GM12873 (cell line): ENCODE data around the gene IL17RE.

Experiments used
- TF ChIP-seq, protein P1 (sequence below): IDR thresholded peaks from 2 replicates; pipeline ENCODE4 v1.5.1; 2012; ENCODE audit warnings: low read depth, mild to moderate bottlenecking, moderate library complexity, low read length, control low read depth; ENCODE audit not compliant: insufficient read depth; ENCODE audit errors: missing control alignments

Gene IL17RE

DNA sequence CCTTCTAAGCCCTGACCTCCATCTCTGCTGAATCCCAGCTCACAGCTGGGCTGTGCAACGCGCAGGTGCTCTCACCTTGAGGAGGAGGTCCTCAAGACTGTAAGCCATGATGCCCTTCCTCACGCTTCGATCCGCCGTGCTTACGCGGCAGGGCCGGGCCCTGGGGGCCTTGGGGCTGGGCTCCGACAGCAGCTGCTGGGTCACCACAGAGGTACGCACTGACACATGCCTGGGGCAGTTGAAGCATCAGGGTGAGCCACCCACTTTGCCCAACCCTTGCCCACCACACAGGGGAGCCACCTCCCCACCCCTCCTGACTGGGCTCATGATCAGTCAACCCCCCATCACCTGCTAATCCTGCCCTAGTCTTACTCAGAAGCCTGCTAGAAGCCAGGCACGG, 25.7 kb upstream of the IL17RE start:
- TF ChIP-seq, protein P1, sequence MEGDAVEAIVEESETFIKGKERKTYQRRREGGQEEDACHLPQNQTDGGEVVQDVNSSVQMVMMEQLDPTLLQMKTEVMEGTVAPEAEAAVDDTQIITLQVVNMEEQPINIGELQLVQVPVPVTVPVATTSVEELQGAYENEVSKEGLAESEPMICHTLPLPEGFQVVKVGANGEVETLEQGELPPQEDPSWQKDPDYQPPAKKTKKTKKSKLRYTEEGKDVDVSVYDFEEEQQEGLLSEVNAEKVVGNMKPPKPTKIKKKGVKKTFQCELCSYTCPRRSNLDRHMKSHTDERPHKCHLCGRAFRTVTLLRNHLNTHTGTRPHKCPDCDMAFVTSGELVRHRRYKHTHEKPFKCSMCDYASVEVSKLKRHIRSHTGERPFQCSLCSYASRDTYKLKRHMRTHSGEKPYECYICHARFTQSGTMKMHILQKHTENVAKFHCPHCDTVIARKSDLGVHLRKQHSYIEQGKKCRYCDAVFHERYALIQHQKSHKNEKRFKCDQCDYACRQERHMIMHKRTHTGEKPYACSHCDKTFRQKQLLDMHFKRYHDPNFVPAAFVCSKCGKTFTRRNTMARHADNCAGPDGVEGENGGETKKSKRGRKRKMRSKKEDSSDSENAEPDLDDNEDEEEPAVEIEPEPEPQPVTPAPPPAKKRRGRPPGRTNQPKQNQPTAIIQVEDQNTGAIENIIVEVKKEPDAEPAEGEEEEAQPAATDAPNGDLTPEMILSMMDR: no peak

DNA sequence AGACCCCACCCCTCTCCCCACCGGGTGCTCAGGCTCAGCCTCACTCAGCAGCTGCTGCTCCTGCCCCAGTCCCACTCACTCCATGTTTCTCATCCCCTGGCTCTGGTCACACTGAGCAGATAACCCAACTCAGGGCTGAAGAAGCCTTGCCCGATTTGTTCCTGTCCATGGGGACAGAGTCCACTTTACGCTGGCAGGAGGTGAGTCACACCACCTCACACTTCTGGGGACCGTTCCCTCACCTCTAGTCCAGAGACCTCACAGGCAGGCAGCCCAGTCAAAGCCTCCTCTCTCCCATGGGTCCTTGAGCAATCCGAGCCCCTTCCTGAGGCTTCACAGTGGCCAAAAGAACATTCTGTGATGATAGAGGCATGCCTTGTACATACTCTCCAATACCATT, 23.9 kb upstream of the IL17RE start:
- TF ChIP-seq, protein P1: no peak

DNA sequence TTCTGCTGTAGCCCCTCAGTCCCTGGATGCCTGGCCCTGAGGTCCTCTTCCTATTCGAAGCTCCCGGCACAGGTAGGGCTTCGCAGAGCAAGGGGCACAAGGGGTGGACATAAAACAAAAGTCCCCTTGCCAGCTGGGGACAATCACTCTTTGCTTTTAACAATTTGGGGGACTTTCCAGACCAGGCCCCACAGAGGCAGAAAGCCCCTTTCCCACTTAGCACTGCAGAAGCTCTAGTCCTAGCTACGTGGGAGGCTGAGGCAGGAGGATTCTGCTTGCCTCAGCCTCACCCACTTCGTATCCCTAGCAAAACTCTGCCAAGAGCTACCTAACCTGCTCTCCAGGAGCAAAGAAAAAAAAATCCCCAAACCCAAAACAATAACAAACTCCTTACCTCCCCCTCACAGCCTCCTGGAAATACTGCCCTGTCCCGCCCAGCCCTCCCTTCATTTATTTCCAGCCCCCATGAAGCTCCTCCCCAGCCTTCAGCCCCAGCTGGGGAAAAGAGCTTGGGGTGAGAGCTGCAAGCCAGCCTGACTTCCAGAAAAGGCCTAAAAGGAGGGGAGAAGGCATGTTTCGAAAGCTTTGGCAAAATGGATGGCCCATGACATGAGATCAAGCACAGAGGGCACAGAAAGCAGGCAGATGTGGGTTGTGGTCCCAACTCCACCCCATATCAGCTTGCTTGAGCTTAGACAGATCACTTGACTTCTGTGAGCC, 22.7 kb upstream of the IL17RE start, which contains the start of gene CIDEC:
Gene CIDEC (minus strand): TSS at position 424 of the 720 bp plus-strand sequence. CDS start 1,767 bp downstream, outside the sequence.
- TF ChIP-seq, protein P1: no peak

DNA sequence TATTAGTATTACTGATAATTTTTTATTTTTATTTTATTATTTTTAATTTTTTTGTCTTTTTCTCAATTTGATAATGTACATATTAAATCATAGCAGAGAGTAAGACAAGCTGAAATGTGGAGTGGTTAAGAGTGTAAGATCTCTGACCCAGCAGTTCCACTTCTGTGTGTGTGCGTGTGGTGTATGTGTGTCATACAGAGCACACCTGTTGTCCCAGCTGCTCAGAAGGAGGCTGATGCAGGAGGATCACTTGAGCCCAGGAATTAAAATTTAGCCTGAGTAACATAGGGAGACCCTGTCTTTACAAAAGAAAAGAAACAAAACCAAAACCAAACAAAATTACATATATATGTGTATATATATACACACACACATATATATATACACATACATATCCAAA, 21.2 kb upstream of the IL17RE start:
- TF ChIP-seq, protein P1: no peak

DNA sequence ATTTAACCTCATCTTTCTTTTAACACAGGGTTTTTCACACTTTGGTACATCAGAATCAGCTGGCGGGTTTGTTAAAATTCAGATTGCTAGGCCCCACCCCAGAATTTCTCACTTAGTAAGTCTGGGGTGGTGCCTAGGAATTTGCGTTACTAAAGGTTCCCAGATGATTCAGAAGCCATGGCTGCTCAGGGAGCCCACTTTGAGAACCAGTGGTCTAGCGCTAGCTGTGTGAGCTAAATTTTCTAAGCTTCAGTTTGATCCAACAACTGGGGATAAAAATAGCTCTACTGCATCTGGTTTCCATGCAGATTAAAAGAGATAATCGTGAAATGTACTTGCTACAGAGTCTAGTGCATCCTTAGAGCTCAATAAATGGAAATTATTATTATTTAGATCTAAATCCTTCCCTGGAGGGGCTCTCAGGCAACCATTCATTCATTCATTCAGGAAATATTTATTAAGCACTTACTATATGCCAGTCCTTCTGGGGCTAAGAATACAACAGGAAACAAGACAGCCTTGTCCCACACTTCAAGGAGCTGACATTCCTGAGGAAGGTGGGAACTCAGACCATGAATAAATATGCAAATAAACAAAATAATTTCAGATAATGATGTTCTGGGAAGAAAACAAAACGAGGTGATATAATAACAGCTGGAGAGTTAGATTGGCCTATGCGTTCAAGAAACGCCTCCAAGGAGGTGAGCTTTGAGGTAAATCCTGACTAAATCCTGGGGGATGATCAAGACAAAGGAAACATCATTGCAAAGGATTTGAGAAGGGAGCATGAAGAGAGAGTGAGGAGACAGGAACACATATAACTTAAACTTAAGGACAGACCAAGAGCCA, 18.7 kb upstream of the IL17RE start:
- TF ChIP-seq, protein P1: no peak

DNA sequence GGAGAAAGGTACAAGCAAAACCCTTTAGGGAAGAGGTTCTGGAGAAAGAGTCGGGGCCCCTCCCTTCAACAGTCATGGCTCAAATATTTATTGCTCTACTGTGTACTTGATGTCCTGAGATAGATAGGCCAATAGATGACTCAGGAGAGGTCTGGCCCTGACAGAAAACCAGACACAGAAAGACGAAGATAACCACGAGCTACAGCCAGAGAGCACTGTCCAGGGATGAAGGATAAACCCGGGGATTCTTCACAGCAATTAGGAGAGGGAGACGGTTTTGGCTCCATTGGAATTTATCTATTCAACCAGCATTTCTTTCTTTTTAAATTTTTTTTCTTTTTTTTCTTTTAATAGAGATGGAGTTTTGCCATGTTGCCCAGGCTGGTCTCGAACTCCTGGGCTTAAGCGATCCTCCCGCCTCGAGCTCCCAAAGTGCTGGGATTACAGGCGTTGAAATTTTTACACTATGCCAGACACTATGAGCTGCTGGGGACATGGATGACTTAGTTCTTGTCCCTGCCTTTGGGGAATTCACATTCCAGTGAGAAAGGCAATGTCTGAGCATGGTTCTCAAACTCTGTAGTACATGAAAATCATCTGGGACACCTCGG, 18.0 kb upstream of the IL17RE start:
- TF ChIP-seq, protein P1: no peak

DNA sequence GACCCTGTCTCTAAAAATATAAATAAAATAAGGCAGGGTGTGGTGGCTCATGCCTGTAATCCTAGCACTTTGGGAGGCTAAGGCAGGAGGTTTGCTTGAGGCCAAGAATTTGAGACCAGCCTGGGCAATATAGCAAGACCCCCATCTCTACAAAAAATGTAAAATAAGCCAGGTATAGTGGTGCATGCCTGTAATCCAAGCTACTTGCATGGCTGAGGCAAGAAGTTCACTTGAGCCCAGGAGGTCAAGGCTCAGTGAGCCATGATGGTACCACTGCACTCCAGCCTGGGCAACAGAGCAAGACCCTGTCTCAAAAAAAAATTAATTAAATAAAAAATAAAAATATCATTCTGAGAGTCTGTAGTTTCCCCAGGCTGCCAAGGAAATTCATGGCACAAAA, 16.3 kb upstream of the IL17RE start:
- TF ChIP-seq, protein P1: no peak
